Endothelial cell of umbilical vein (primary cell): ENCODE data around the gene SERTAD4. TPM values are rescaled to one million over a fixed set of nuclear protein-coding genes. Genes with fewer than 3 reads are reported as not detected.

Experiments
- BruUV-seq: library from RNA; stranded (reverse); fragments of 400-500 nt; replicated peaks from 2 replicates; lab custom pipeline; 2021; lab: Mats Ljungman, UMichigan
- CTCF ChIA-PET: fragments of 300-600, 350-600 bp; sonication (Branson Sonifier 250); formaldehyde crosslinking; loops from one replicate; lab custom pipeline; 2021; ENCODE audit warnings: antibody characterized with exemption, inconsistent platforms; lab: Charles Lee
- POLR2A ChIA-PET: fragments of 300-600, 350-600 bp; sonication (Branson Sonifier 250); formaldehyde crosslinking; loops from one replicate; lab custom pipeline; 2021; ENCODE audit warnings: antibody characterized with exemption, inconsistent platforms; lab: Charles Lee
- DNase-seq: peaks from one replicate; pipeline ENCODE4 v3.0.0-alpha.2; 2011; ENCODE audit warnings: low read depth, low spot score
- FAIRE-seq: peaks from 2 replicates; lab custom pipeline; 2011; peaks lifted over from hg19 to GRCh38; lab: Jason Lieb, UNC
- H2AFZ ChIP-seq: 2 replicates; pipeline ENCODE4 v1.6.0; 2012; ENCODE audit warnings: low read depth, low read length, control low read depth, inconsistent platforms
- H3K27ac ChIP-seq: 2 replicates; pipeline ENCODE4 v1.5.1; 2011; ENCODE audit warnings: low read depth, mild to moderate bottlenecking, control low read depth, low read length, moderate library complexity; ENCODE audit not compliant: insufficient read depth
- H3K27me3 ChIP-seq, 2 experiments: 2 replicates each; pipeline versions ENCODE4 v1.6.0 to v1.6.1; 2011; ENCODE audit warnings: low read length in 2 of 2, mixed read lengths in 1 of 2; ENCODE audit not compliant: control insufficient read depth in 2 of 2, insufficient read depth in 2 of 2
- H3K36me3 ChIP-seq, 2 experiments: 2 replicates in 1 of 2; 3 replicates in 1 of 2; pipeline ENCODE4 v1.5.1; 2011; ENCODE audit warnings: low read length in 2 of 2, mild to moderate bottlenecking in 1 of 2, moderate library complexity in 1 of 2; ENCODE audit not compliant: control insufficient read depth in 2 of 2, insufficient read depth in 2 of 2; ENCODE audit errors: extremely low read depth in 1 of 2
- H3K4me1 ChIP-seq: 3 replicates; pipeline ENCODE4 v1.5.1; 2011; ENCODE audit warnings: mild to moderate bottlenecking, low read length; ENCODE audit not compliant: control insufficient read depth, insufficient read depth; ENCODE audit errors: extremely low read depth
- H3K4me2 ChIP-seq: 2 replicates; pipeline ENCODE4 v1.6.1; 2011; ENCODE audit warnings: low read length, control low read depth, mixed read lengths; ENCODE audit not compliant: insufficient read depth
- H3K4me3 ChIP-seq, 3 experiments: fragments of 200-600 bp in 1 of 3; sonication (generic), shearing (Covaris generic) in 1 of 3; replicated peaks in 1 of 3; 2 replicates each; pipeline ENCODE4 v1.5.1; 2011 to 2016; ENCODE audit warnings: control low read depth in 3 of 3, low read length in 3 of 3, mild to moderate bottlenecking in 2 of 3, inconsistent platforms in 1 of 3, low read depth in 1 of 3, moderate library complexity in 1 of 3; ENCODE audit not compliant: insufficient read depth in 1 of 3
- H3K79me2 ChIP-seq: 2 replicates; pipeline ENCODE4 v1.6.0; 2012; ENCODE audit warnings: low read length, inconsistent platforms; ENCODE audit not compliant: control insufficient read depth, insufficient read depth
- H3K9ac ChIP-seq: replicated peaks from 2 replicates; pipeline ENCODE3; 2011; ENCODE audit warnings: low read length, control low read depth; ENCODE audit not compliant: insufficient read depth; ENCODE audit errors: extremely low read depth
- H3K9me1 ChIP-seq: replicated peaks from 3 replicates; pipeline ENCODE4 v1.6.0; 2011; ENCODE audit warnings: mild to moderate bottlenecking, low read length; ENCODE audit not compliant: control insufficient read depth, insufficient read depth; ENCODE audit errors: extremely low read depth
- H3K9me3 ChIP-seq: replicated peaks from 2 replicates; pipeline ENCODE4 v1.5.1; 2012; ENCODE audit warnings: low read length, inconsistent platforms; ENCODE audit not compliant: control insufficient read depth, insufficient read depth
- H4K20me1 ChIP-seq: replicated peaks from 2 replicates; pipeline ENCODE3; 2011; ENCODE audit warnings: mild to moderate bottlenecking, low read length; ENCODE audit not compliant: control insufficient read depth, insufficient read depth; ENCODE audit errors: extremely low read depth
- CTCF ChIP-seq, 2 donors: IDR thresholded peaks; 1 replicate in 1 of 2; 2 replicates in 1 of 2; pipeline ENCODE4 v1.5.1; 2011; ENCODE audit warnings: low read length in 2 of 2, mild to moderate bottlenecking in 2 of 2, moderate library complexity in 2 of 2, control low read depth in 1 of 2, inconsistent platforms in 1 of 2, low read depth in 1 of 2; ENCODE audit not compliant: insufficient read depth in 1 of 2; ENCODE audit errors: extremely low read depth in 1 of 2
- EZH2 ChIP-seq: IDR thresholded peaks from 2 replicates; pipeline ENCODE4 v1.6.1; 2012; ENCODE audit warnings: borderline replicate concordance, low read depth, mild to moderate bottlenecking, moderate library complexity, low read length, inconsistent platforms; ENCODE audit not compliant: severe bottlenecking
- FOS ChIP-seq: IDR thresholded peaks from 2 replicates; pipeline ENCODE4 v1.6.1; 2011; ENCODE audit warnings: mild to moderate bottlenecking, low read length, moderate library complexity, borderline replicate concordance; ENCODE audit not compliant: insufficient read depth
- GATA2 ChIP-seq: IDR thresholded peaks from 2 replicates; pipeline ENCODE4 v1.7.0; 2011; ENCODE audit warnings: low read depth, mild to moderate bottlenecking, moderate library complexity, mixed read lengths, low read length; ENCODE audit not compliant: insufficient read length, insufficient read depth
- JUN ChIP-seq: IDR thresholded peaks from 2 replicates; pipeline ENCODE4 v1.6.1; 2011; ENCODE audit warnings: borderline replicate concordance, low read depth; ENCODE audit not compliant: insufficient read length, insufficient read depth
- MAX ChIP-seq: IDR thresholded peaks from 2 replicates; pipeline ENCODE4 v1.6.1; 2011; ENCODE audit not compliant: insufficient read depth, insufficient read length
- MYC ChIP-seq: IDR thresholded peaks from one replicate; pipeline ENCODE4 v1.6.1; 2011; ENCODE audit warnings: mild to moderate bottlenecking, low read depth, low read length
- POLR2A ChIP-seq: IDR thresholded peaks from 2 replicates; pipeline ENCODE4 v1.6.1; 2012; ENCODE audit warnings: low read depth, mild to moderate bottlenecking, control low read depth, low read length
- POLR2AphosphoS5 ChIP-seq: IDR thresholded peaks from 2 replicates; pipeline ENCODE4 v1.6.1; 2012; ENCODE audit warnings: low read depth, mild to moderate bottlenecking, control low read depth, low read length, moderate library complexity; ENCODE audit not compliant: insufficient read depth
- dilution Hi-C: fragments of 300-500 bp; cut with MboI; formaldehyde crosslinking; loops from one replicate; pipeline ENCODE4 v1.15.0; 2019; ENCODE audit warnings: low sequenced_read_pairs; ENCODE audit not compliant: extremely low pct_ligation_motif_present
- intact Hi-C: fragments of 100-400 bp; cut with micrococcal nuclease; formaldehyde crosslinking; loops from one replicate; pipeline ENCODE4 v1.10.0; 2022
- polyA plus RNA-seq, 4 experiments: library from polyadenylated mRNA; depleted of rRNA in 3 of 4; stranded (reverse) in 3 of 4; unstranded in 1 of 4; fragments of >200 nt; gene quantifications; 2 replicates each; pipeline versions ENCODE4 v1.2.1 to v1.2.3, GENCODE V29; 2011 to 2012; ENCODE audit warnings: missing spikeins in 1 of 4
- total RNA-seq: library from RNA; stranded (reverse); gene quantifications from 2 replicates; pipeline ENCODE4 v1.2.3, GENCODE V29; 2021

The SERTAD4 gene
- total and polyA plus RNA-seq, 2 donors (not counting 3 experiments of a cell fraction or from before 2014, with no cell fraction given): 4.0 to 11.3 TPM

GRCh38 chr1:210263963-210264362 lies 31.4 kb downstream of the SERTAD4 start:
- DNase-seq (no peak), FAIRE-seq (no peak)
- TF ChIP-seq FOS (no peak), MYC (no peak), MAX (no peak), EZH2 (no peak)
- dilution Hi-C loops (no loop called here), intact Hi-C loops (no loop called here)
- H3K4me3 ChIP-seq: no peak overlapping the region
- CTCF ChIA-PET: interaction anchor here (1.5 kb wide), 1 partner anchor 26 kb away, joined by 4 read pairs; no protein-coding TSS in a partner anchor
- POLR2A ChIA-PET: no interaction called here
- H3K27me3 ChIP-seq: peaks cover 12 to 21% of the 10 kb centered on the region in 2 experiments
- peaks cover 6% of the 10 kb centered on the region for H3K4me1 ChIP-seq
- no peaks in the 10 kb centered on the region for H3K9me3 ChIP-seq
- H3K9ac ChIP-seq: no peak overlapping the region
- no peak overlapping the region for H3K27ac ChIP-seq
- no peak overlapping the region for H3K4me2 ChIP-seq
- no peaks in the 10 kb centered on the region for H3K79me2 ChIP-seq
- H2AFZ ChIP-seq: no peak overlapping the region
- no peaks in the 10 kb centered on the region for H3K36me3 ChIP-seq
- H3K9me1 ChIP-seq: no peaks in the 10 kb centered on the region
- no TSS peak for BruUV-seq
- H4K20me1 ChIP-seq: no peaks in the 10 kb centered on the region

- intact Hi-C loops: no loop called here
- no peaks in the 10 kb centered on the region for H3K9me1 ChIP-seq
- peaks cover 12 to 21% of the 10 kb centered on the region in 2 experiments for H3K27me3 ChIP-seq
- H4K20me1 ChIP-seq: no peaks in the 10 kb centered on the region
- H3K4me3 ChIP-seq: no peak overlapping the region
- DNase-seq: no peak
- H3K9me3 ChIP-seq: no peaks in the 10 kb centered on the region
- no TSS peak for BruUV-seq
- H3K4me1 ChIP-seq: peaks cover 6% of the 10 kb centered on the region
- no peaks in the 10 kb centered on the region for H3K79me2 ChIP-seq
- H3K4me2 ChIP-seq: no peak overlapping the region
- no peak overlapping the region for H3K9ac ChIP-seq
- FAIRE-seq: no peak
- H3K27ac ChIP-seq: no peak overlapping the region
- TF ChIP-seq FOS: no peak
- TF ChIP-seq POLR2A: no peak
- TF ChIP-seq CTCF (IDR thresholded peaks at IDR 0.05; ENCODE audit: extremely low read depth in 1 of 2, insufficient read depth in 1 of 2, low read depth in 1 of 2, low read length in 2 of 2): no peak
- TF ChIP-seq POLR2AphosphoS5: no peak
- TF ChIP-seq MAX: no peak
- no peak for TF ChIP-seq MYC
- TF ChIP-seq GATA2: no peak
- no peak for TF ChIP-seq EZH2
- no peak for TF ChIP-seq JUN
- H2AFZ ChIP-seq: no peak overlapping the region
- CTCF ChIA-PET: interaction anchor here (0.7 to 1.1 kb wide), 4 partner anchors 10 to 79 kb away, joined by 3 to 5 read pairs (median 4); no protein-coding TSS in a partner anchor
- dilution Hi-C loops: no loop called here
- no peaks in the 10 kb centered on the region for H3K36me3 ChIP-seq
- POLR2A ChIA-PET: no interaction called here
These were observed 32.1 kb downstream of the SERTAD4 start for GRCh38 chr1:210264496-210265380.
